GM12801 (cell line): ENCODE results near the gene SREK1.

Experiments
- TF ChIP-seq, protein P1 (sequence below): IDR thresholded peaks from one replicate; pipeline ENCODE4 v1.5.1; 2011; ENCODE audit warnings: control low read depth; ENCODE audit not compliant: insufficient read length; ENCODE audit errors: extremely low read depth

Gene SREK1

DNA sequence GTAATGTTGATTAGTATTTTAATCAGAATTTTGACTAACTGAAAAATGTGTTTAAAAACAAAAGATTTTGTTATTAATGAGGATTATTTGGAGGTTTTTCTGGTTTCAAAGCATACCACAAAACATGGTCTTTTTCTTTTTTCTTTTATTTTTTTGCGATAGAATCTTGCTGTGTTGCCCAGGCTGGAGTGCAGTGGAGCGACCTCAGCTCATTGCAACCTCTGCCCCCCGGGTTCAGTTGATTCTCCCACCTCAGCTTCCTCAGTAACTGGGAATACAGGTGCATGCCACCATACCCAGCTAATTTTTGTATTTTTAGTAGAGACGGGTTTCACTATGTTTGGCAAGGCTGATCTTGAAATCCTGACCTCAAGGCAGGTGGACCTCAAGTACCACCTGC is 24.1 kb downstream of the SREK1 start:
- TF ChIP-seq, protein P1, sequence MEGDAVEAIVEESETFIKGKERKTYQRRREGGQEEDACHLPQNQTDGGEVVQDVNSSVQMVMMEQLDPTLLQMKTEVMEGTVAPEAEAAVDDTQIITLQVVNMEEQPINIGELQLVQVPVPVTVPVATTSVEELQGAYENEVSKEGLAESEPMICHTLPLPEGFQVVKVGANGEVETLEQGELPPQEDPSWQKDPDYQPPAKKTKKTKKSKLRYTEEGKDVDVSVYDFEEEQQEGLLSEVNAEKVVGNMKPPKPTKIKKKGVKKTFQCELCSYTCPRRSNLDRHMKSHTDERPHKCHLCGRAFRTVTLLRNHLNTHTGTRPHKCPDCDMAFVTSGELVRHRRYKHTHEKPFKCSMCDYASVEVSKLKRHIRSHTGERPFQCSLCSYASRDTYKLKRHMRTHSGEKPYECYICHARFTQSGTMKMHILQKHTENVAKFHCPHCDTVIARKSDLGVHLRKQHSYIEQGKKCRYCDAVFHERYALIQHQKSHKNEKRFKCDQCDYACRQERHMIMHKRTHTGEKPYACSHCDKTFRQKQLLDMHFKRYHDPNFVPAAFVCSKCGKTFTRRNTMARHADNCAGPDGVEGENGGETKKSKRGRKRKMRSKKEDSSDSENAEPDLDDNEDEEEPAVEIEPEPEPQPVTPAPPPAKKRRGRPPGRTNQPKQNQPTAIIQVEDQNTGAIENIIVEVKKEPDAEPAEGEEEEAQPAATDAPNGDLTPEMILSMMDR = no peak

DNA sequence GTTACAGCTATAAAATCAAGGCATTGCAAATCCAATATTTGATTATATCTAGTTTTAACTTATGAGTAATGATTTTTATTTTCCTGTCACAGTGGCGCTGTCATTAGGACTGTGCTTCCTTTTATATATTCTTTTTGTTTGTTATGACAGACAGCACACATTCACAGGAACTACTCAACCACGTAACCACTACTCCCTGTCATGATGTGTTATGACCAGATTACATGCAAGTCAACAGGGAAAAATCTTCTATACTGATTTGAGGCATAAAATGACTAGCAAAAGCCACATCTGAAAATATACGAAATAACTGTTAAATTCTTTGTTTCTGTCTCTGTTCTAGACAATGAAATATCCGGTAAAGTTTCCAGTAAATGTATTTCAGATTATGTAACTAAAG is 25.4 kb downstream of the SREK1 start:
- TF ChIP-seq, protein P1 = no peak

DNA sequence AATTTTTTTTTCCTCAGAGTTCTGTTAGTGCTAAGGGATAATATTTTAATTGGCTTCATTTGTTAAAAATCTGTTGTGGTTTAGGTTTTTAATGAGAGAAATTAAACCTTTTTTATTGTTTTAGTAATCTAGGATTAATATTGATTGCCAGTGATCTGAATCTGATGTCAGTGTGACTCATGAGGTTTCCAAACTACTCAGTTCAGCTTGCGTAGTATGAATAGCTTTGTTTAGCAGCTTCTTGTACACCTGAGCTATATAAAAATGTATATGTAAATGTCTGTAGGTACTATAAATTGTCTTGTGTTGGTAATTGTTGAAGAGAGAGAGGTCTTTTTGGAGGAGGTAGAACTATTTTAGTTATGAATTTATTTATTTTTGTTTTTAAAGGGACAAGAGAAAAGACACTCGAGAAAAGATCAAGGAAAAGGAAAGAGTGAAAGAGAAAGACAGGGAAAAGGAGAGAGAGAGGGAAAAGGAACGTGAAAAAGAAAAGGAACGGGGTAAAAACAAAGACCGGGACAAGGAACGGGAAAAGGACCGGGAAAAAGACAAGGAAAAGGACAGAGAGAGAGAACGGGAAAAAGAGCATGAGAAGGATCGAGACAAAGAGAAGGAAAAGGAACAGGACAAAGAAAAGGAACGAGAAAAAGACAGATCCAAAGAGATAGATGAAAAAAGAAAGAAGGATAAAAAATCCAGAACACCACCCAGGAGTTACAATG is 26.3 kb downstream of the SREK1 start:
- TF ChIP-seq, protein P1 = no peak

DNA sequence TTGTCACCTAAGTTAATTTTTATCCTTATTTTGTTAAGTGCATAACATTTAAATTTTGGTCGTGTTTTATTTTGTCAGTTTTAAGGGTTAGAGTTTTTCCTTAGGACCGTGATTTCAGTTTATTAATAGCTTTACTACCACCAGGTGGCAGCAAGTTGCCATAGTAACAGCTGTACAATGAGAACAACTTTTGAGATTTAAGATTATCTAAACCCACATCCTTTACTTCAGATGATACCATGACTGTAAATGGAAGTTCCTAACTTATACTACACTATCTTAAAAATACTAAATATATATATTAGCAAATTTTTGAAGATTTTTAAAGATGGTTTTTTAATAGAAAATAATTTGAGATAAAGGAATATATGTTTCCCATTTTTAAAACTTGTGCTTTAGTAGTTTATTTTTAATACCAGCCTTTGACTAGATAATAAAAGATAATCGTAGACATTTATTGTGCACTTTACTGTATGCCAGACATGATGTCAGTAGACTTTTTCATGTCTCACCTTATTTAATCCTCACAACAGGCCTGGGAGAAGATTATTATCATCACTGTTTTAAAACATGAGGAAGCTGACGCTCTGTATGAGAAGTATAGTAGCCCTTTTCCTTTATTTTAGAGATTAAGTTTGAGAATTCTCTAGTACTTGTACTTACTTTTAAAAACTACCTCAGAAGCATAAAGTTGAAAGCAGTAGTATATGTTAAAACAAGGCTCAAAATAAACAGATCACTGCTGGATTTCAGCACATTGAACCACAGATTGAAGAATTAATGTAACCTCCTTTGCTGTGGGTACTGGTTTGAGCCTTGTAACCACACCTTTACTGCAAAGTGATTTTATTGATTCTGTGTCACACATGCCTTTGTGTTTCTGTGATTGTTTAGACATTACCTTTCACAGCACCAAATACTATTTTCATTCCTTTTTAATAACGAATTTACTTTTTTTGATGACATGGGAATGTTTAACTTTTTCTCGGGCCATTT is 27.5 kb downstream of the SREK1 start:
- TF ChIP-seq, protein P1 = no peak

DNA sequence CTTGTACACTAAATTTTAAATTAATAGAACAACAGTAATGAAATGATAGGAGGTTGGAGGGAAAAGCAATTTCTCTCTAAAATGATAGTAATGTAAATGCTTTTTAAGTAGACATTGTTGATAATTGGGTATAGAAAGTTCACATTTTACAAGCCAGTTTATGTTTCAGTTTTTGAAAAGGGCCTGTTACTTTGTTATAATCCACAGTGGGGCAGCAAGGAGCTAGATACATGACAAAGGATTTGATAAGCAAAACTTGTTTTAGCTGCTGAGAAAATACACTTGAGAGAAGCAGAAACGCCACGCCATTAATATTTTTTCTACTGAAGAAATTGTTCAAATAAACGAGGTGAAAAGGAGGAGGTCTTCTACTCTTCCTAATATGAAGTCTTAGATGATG is 30.2 kb downstream of the SREK1 start:
- TF ChIP-seq, protein P1 = no peak

DNA sequence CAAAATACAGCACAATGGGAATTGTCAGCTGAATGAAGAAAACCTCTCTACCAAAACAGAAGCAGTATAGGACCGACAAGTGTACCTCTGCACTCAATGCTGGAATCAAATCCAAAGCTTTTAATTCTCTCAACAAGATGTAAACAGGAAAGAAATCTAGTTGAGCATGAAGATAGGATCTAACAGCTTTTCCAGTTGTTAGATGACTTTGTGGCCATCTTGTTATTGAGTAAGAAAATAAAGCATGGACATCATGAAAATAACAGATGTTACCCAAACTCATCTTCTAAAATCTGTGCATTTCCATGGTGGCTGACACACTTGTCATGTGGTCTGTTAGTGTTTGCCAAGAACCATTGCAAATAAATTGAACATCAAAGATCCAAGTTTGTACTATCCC is 34.7 kb downstream of the SREK1 start:
- TF ChIP-seq, protein P1 = no peak

DNA sequence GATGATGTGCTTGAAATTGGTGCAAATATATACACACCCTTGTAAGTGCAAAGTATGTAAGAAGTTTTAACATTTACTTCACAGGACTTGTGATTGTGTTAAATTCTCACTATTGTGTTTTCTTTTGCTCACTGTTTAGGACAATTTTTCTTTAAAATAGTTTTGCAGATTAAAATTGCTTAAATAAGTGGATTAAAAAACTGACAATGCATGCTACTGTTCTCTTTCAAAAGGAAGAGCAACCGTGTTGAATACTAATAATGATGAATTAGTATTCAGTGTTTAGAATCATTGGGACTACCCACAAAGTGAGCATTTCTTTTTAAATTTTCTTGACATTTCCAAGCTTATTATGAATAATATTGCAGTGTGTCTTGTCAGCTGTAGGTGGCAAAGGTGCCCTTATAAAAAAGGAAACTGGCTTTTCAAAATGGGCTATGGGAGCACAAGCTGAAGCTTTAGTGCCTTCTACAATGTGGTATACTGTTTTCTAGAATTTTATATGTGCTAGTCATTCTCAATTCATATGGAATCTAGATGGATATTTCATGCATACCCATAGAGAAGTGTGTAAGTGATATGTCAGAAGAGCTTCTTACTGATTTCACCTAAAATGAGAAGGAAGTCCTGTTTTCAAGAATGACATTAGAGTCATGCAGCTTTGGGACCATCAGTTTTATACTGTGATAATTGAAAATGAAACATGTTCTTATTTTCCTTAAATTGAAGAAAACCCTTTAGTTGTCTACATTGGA is 35.4 kb downstream of the SREK1 start:
- TF ChIP-seq, protein P1 = no peak
